DND-41 (cell line): Measurements from ENCODE around the gene C1QTNF2.

ENCODE experiments used
- ATAC-seq: fragments of 200-7000 bp; cut with Tn5 transposase; 3 replicates; pipeline ENCODE4 v1.9.1; 2021; ENCODE audit warnings: low read depth; ENCODE audit not compliant: insufficient read depth
- DNase-seq: peaks from one replicate; pipeline ENCODE4 v3.0.0-alpha.2; 2020
- H2AFZ ChIP-seq: 2 replicates; pipeline ENCODE4 v1.6.0; 2012; ENCODE audit warnings: low read depth, low read length
- H3K27ac ChIP-seq: 2 replicates; pipeline ENCODE4 v1.5.1; 2012; ENCODE audit warnings: low read length, inconsistent platforms
- H3K27me3 ChIP-seq: fragments of 200-600 bp; sonication (generic); 2 replicates; pipeline ENCODE4 v1.6.0; 2012; ENCODE audit warnings: low read length, mild to moderate bottlenecking, inconsistent platforms; ENCODE audit not compliant: insufficient read depth, poor library complexity
- H3K36me3 ChIP-seq: 2 replicates; pipeline ENCODE4 v1.5.1; 2012; ENCODE audit warnings: low read length, inconsistent platforms; ENCODE audit not compliant: insufficient read depth
- H3K4me1 ChIP-seq: 2 replicates; pipeline ENCODE4 v1.5.1; 2012; ENCODE audit warnings: mild to moderate bottlenecking, low read length; ENCODE audit not compliant: insufficient read depth
- H3K4me2 ChIP-seq: 2 replicates; pipeline ENCODE4 v1.6.0; 2012; ENCODE audit warnings: mild to moderate bottlenecking, moderate library complexity, low read length, inconsistent platforms; ENCODE audit not compliant: insufficient read depth
- H3K4me3 ChIP-seq, 2 experiments: fragments of 200-600 bp in 1 of 2; shearing (Covaris generic) in 1 of 2; 2 replicates each; pipeline ENCODE4 v1.5.1; 2012 to 2016; ENCODE audit warnings: inconsistent platforms in 2 of 2, low read length in 2 of 2, mild to moderate bottlenecking in 2 of 2, low read depth in 1 of 2, moderate library complexity in 1 of 2
- H3K79me2 ChIP-seq: 2 replicates; pipeline ENCODE4 v1.6.0; 2012; ENCODE audit warnings: low read length, inconsistent platforms; ENCODE audit not compliant: insufficient read depth
- H3K9ac ChIP-seq: 2 replicates; pipeline ENCODE4 v1.6.0; 2012; ENCODE audit warnings: low read depth, mild to moderate bottlenecking, inconsistent platforms, low read length, moderate library complexity
- H3K9me3 ChIP-seq: 2 replicates; pipeline ENCODE4 v1.5.1; 2012; ENCODE audit warnings: low read length, moderate library complexity, mild to moderate bottlenecking, inconsistent platforms; ENCODE audit not compliant: insufficient read depth, severe bottlenecking
- H4K20me1 ChIP-seq: 2 replicates; pipeline ENCODE4 v1.6.0; 2012; ENCODE audit warnings: low read length; ENCODE audit not compliant: insufficient read depth
- CTCF ChIP-seq: IDR thresholded peaks from 2 replicates; pipeline ENCODE4 v1.5.1; 2012; ENCODE audit warnings: borderline replicate concordance, low read length, moderate library complexity, mild to moderate bottlenecking; ENCODE audit not compliant: poor library complexity, severe bottlenecking; ENCODE audit errors: extremely low read depth
- EZH2 ChIP-seq: IDR thresholded peaks from 3 replicates; pipeline ENCODE4 v1.6.1; 2012; ENCODE audit warnings: borderline replicate concordance, low read depth, mild to moderate bottlenecking, moderate library complexity, low read length, inconsistent platforms; ENCODE audit not compliant: severe bottlenecking

C1QTNF2 gene

GRCh38 chr5:160418561-160419457 lies 48.4 kb upstream of the C1QTNF2 start, which contains the start of gene SLU7:
Gene SLU7, minus strand, starts transcription at chr5:160419081. Its CDS starts 3,787 bp downstream, at chr5:160415294.
- Histone ChIP-seq H2AFZ (peak within 1 kb of the TSS; percentile 80), H3K27ac (peak within 1 kb of the TSS; percentile 87), H3K4me1 (peaks cover 55% of the 10 kb centered on the region), H3K36me3 (peaks cover 33% of the 10 kb centered on the region), H4K20me1 (peaks cover 5% of the 10 kb centered on the region; the same call in 1 of the 2 replicates), H3K9me3 (no peaks in the 10 kb centered on the region), H3K4me2 (peak within 1 kb of the TSS; percentile 78), H3K79me2 (peaks cover 66% of the 10 kb centered on the region), H3K4me3 (peak within 1 kb of the TSS; percentile 69 to 80), H3K9ac (peak within 1 kb of the TSS; percentile 75), H3K27me3 (no peaks in the 10 kb centered on the region)
- ATAC-seq (peak; percentile 78), DNase-seq (peak; percentile 94)
- no peak for TF ChIP-seq CTCF
- TF ChIP-seq EZH2: no peak

DNA sequence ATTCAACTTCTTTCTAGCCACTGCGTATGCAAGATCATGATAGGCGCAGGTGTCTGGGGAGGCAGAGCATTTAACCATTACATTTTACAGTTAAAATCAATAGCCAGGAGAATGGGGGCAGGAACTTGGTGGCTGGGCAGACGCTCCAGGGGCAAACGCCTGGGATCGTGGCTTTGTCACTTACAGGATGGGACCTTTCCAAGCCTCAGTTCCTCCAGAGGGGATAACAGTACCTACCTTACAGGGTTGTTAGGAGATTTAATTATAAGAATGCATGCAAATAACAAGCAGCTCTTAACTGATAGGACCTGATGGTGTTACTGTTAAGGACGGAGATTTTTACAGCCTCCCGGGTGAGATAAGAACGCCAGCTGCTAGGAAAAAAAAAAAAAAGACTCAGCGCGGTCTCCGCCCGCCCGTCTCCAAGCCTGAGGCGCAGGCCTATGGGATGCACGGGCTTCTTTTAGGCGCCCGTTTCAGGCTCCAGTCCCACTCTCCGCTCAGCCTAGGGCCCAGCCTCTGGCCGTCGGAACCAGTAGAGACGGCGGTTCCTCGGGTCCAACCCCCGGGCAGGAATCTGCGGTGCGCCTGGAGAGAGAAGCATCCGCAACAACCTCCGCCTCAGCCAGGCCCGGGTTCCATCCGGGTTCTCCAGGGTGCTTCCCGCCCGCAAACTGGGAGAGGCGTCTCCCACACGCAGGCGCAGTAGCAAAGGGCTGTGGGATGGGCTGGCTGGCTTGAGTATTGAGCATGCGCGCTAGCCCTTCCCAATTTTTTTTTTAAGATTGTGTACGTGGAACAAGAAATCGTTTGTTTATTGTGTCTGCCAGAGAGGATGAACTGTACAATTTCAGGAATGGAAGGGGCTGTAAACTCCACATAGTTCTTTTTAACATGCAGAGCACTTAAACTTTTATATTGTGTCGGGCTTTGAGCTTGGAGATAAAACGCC lies 29.3 kb upstream of the C1QTNF2 start, which contains the start of gene FAM200C:
FAM200C (minus strand) TSS at position 653 of the 952 bp plus-strand sequence. CDS start 4,564 bp downstream, outside the sequence.
- Histone ChIP-seq H3K79me2 (peaks cover 36% of the 10 kb centered on the region), H3K4me3 (peak within 1 kb of the TSS; percentile 42 to 69), H3K36me3 (peaks cover 34% of the 10 kb centered on the region), H4K20me1 (no peaks in the 10 kb centered on the region), H2AFZ (peak within 1 kb of the TSS; percentile 89), H3K27ac (peak within 1 kb of the TSS; percentile 92), H3K4me1 (peaks cover 32% of the 10 kb centered on the region), H3K9me3 (no peaks in the 10 kb centered on the region), H3K9ac (peak within 1 kb of the TSS; percentile 85), H3K27me3 (no peaks in the 10 kb centered on the region), H3K4me2 (peak within 1 kb of the TSS; percentile 74)
- ATAC-seq: peak; percentile 91
- TF ChIP-seq CTCF (no peak), EZH2 (no peak)
- DNase-seq: peak; percentile 90

DNA sequence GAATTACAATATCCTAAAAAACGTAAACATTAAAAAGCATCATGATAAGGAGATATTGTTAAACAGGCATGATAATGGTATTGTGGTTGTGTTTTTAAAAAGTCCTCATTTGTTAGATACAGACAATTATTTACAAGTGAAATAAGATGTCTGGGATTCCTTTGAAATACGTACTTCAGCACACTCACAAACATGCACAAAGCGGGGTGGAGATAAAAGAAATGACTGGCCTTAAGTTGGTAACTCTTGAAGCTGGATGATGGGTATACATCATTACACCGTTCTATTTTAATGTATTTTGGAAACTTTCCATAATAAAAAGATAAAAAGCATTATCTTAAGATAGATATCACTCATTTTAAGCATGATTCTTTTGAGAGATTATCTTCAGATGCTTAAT lies 28.4 kb upstream of the C1QTNF2 start:
- H2AFZ ChIP-seq: no peak overlapping the region
- peak overlapping the region; percentile 85 for H3K9ac ChIP-seq
- H3K27ac ChIP-seq: peak overlapping the region; percentile 92
- ATAC-seq: no peak
- no peaks in the 10 kb centered on the region for H3K27me3 ChIP-seq
- H3K4me1 ChIP-seq: peaks cover 32% of the 10 kb centered on the region
- H3K36me3 ChIP-seq: peaks cover 25% of the 10 kb centered on the region
- peaks cover 36% of the 10 kb centered on the region for H3K79me2 ChIP-seq
- no peaks in the 10 kb centered on the region for H4K20me1 ChIP-seq
- peak overlapping the region; percentile 74 for H3K4me2 ChIP-seq
- no peak for DNase-seq
- peak overlapping the region; percentile 42 to 69; a peak in 3 of 4 replicates for H3K4me3 ChIP-seq
- TF ChIP-seq CTCF (no peak), EZH2 (no peak)
- no peaks in the 10 kb centered on the region for H3K9me3 ChIP-seq
